GM12892 (cell line): ENCODE data around the gene JARID2.

ENCODE experiments used
- DNase-seq: peaks from one replicate; pipeline ENCODE4 v3.0.0; 2011; ENCODE audit not compliant: insufficient read length
- FAIRE-seq: peaks from 2 replicates; lab custom pipeline; 2011; peaks lifted over from hg19 to GRCh38; lab: Jason Lieb, UNC
- POLR2A ChIP-seq: IDR thresholded peaks from 2 replicates; pipeline ENCODE4 v1.6.1; 2011; ENCODE audit warnings: low read depth, low read length, control low read depth
- POLR2AphosphoS5 ChIP-seq: IDR thresholded peaks from 2 replicates; pipeline ENCODE4 v1.6.1; 2011; ENCODE audit warnings: low read depth, low read length, control low read depth
- TAF1 ChIP-seq: IDR thresholded peaks from 2 replicates; pipeline ENCODE4 v1.6.1; 2011; ENCODE audit warnings: low read depth, mild to moderate bottlenecking, control low read depth, low read length, borderline replicate concordance

The JARID2 gene

GRCh38 chr6:15297895-15298590 is 52.2 kb downstream of the JARID2 start:
- DNase-seq (no peak), FAIRE-seq (no peak)
- TF ChIP-seq POLR2AphosphoS5 (no peak), POLR2A (no peak), TAF1 (no peak)

- peak; percentile 95 for FAIRE-seq
- TF ChIP-seq POLR2A, result no peak
- no peak for TF ChIP-seq TAF1
- no peak for TF ChIP-seq POLR2AphosphoS5
- DNase-seq, result peak; percentile 62
Observed at GRCh38 chr6:15299430-15300131, 53.7 kb downstream of the JARID2 start.

- no peak for DNase-seq
- TF ChIP-seq POLR2AphosphoS5 (no peak), POLR2A (no peak), TAF1 (no peak)
- peak; percentile 33 for FAIRE-seq
Observed at GRCh38 chr6:15301179-15302006, 55.5 kb downstream of the JARID2 start.

GRCh38 chr6:15303162-15303919 is 57.5 kb downstream of the JARID2 start:
- FAIRE-seq, result no peak
- no peak for DNase-seq
- no peak for TF ChIP-seq POLR2AphosphoS5
- no peak for TF ChIP-seq TAF1
- no peak for TF ChIP-seq POLR2A

DNA sequence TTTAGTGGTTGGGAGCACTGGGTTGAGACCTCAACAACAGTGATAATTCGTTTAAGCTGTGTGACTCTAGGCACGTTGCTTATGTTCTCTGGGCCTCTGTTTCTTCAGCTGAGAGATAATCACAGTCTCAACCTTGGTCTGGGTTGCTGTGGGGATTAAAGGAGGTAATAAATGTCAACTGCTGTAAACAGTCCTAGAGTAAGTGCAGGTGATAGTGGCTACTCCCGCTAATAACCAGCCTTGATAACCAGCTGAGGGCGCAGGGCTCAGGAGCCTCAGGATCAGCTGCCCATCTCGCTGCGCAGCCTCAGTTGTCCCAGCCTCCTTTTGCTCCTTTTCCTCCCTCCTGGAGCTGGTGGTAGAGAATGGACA is 58.0 kb downstream of the JARID2 start:
- TF ChIP-seq POLR2A (no peak), POLR2AphosphoS5 (no peak), TAF1 (no peak)
- no peak for DNase-seq
- peak; percentile 68 for FAIRE-seq

GRCh38 chr6:15304337-15305042 is 58.6 kb downstream of the JARID2 start:
- DNase-seq (no peak), FAIRE-seq (no peak)
- TF ChIP-seq TAF1 (no peak), POLR2A (no peak), POLR2AphosphoS5 (no peak)

DNA sequence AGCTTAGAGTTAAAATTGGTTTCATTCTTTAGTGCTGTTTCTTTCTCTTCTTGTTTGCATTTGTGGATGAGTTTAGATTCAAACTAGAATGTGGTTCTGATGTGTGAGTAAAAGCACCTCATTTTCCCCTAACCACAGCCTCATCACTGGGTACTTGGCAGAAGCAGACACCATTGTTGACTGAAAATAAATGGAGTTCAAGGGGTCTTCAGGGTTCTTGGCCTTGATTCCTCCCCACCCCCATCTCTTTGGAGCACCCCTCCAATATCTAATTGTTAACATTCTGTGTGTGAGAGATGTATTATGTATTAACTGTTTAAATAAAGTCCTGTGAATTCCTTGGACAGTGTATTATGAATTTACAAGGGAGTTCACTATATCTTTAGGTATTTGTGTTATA is 59.6 kb downstream of the JARID2 start:
- peak; percentile 79 for FAIRE-seq
- DNase-seq, result no peak
- TF ChIP-seq POLR2AphosphoS5 (no peak), POLR2A (no peak), TAF1 (no peak)

DNA sequence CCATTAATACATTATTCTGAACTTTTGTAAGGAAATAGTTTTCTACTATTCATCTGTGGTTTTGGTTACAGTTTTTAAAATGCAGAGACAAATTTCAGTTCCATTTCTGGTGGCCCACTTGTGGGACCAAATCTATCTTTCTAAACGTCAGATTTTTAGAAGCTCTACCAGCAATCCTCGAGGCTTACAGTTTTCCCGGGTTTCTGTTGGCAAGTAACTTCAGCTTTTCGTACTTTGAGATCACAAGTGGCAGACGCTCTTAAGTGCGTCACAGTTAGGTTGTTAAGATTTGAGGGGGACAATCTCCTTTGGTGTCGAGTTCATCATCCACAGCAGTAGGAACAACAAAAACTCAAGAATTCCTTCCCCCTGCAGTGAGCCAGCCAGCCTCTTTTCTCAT is 60.0 kb downstream of the JARID2 start:
- TF ChIP-seq POLR2A (no peak), POLR2AphosphoS5 (no peak), TAF1 (no peak)
- FAIRE-seq (peak; percentile 85), DNase-seq (no peak)

- DNase-seq (no peak), FAIRE-seq (peak; percentile 94)
- TF ChIP-seq TAF1, result no peak
Observed at GRCh38 chr6:15308435-15309213, 62.8 kb downstream of the JARID2 start.
